ENCODE results near the gene C11orf97. TPM values are rescaled to one million over a fixed set of nuclear protein-coding genes. Genes with fewer than 3 reads are reported as not detected.

C11orf97 gene
- total RNA-seq, 1 experiment from 2014 or later = not detected

DNA sequence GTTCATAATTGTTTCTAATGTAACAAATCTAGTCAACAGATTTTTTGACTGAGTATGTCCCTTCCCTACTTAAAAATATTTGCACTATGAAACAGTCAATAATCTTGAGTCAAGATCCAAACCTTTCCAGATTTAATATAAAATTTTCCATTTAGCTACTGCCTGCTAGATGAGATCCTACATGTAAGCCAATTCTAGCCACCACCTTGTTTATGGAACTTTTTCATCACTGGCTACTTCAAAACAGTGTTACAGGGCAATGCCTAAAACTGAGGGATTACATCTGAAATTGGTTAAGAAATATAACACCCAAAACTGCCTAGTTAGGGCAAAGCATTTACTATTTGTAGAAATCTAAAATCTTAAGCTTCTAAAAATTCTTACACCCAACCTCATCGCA is 20.9 kb downstream of the C11orf97 start:
- DNase-seq = no peak
- H3K79me2 ChIP-seq (ENCODE audit: low read depth) = no peaks in the 10 kb centered on the region
- no peak overlapping the region for H3K4me3 ChIP-seq
- ChIA-PET POLR2A (ENCODE audit: unreplicated experiment) (no interaction called here), CTCF (no interaction called here)
- intact Hi-C loops (cut with micrococcal nuclease; ENCODE audit: unreplicated experiment) = no loop called here
- no peaks in the 10 kb centered on the region for H4K20me1 ChIP-seq (ENCODE audit: insufficient read depth)
- H3K9me2 ChIP-seq (ENCODE audit: insufficient read depth) = 0 out of 2 replicates have a peak, but pooled peaks cover 8% of the 10 kb centered on the region
- no peak overlapping the region for H2AFZ ChIP-seq
- peaks cover 11% of the 10 kb centered on the region for H3K4me1 ChIP-seq (replicated peaks; ENCODE audit: insufficient read depth)
- no peaks in the 10 kb centered on the region for H3F3A ChIP-seq (ENCODE audit: insufficient read depth, low read depth)
- BruUV-seq (replicated peaks) = no TSS peak
- H3K27ac ChIP-seq = no peak overlapping the region
- H3K27me3 ChIP-seq (ENCODE audit: insufficient read depth, low read depth) = no peaks in the 10 kb centered on the region
- no peak overlapping the region for H3K4me2 ChIP-seq
- H3K9me3 ChIP-seq (ENCODE audit: insufficient read depth, low read depth) = no peaks in the 10 kb centered on the region
- no peaks in the 10 kb centered on the region for H3K36me3 ChIP-seq (ENCODE audit: low read depth)
- TF ChIP-seq, protein P1, sequence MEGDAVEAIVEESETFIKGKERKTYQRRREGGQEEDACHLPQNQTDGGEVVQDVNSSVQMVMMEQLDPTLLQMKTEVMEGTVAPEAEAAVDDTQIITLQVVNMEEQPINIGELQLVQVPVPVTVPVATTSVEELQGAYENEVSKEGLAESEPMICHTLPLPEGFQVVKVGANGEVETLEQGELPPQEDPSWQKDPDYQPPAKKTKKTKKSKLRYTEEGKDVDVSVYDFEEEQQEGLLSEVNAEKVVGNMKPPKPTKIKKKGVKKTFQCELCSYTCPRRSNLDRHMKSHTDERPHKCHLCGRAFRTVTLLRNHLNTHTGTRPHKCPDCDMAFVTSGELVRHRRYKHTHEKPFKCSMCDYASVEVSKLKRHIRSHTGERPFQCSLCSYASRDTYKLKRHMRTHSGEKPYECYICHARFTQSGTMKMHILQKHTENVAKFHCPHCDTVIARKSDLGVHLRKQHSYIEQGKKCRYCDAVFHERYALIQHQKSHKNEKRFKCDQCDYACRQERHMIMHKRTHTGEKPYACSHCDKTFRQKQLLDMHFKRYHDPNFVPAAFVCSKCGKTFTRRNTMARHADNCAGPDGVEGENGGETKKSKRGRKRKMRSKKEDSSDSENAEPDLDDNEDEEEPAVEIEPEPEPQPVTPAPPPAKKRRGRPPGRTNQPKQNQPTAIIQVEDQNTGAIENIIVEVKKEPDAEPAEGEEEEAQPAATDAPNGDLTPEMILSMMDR (conservative IDR thresholded peaks at IDR 0.05) = no peak
- no peak for TF ChIP-seq EZH2 (IDR thresholded peaks at IDR 0.05; ENCODE audit: low read depth)

DNA sequence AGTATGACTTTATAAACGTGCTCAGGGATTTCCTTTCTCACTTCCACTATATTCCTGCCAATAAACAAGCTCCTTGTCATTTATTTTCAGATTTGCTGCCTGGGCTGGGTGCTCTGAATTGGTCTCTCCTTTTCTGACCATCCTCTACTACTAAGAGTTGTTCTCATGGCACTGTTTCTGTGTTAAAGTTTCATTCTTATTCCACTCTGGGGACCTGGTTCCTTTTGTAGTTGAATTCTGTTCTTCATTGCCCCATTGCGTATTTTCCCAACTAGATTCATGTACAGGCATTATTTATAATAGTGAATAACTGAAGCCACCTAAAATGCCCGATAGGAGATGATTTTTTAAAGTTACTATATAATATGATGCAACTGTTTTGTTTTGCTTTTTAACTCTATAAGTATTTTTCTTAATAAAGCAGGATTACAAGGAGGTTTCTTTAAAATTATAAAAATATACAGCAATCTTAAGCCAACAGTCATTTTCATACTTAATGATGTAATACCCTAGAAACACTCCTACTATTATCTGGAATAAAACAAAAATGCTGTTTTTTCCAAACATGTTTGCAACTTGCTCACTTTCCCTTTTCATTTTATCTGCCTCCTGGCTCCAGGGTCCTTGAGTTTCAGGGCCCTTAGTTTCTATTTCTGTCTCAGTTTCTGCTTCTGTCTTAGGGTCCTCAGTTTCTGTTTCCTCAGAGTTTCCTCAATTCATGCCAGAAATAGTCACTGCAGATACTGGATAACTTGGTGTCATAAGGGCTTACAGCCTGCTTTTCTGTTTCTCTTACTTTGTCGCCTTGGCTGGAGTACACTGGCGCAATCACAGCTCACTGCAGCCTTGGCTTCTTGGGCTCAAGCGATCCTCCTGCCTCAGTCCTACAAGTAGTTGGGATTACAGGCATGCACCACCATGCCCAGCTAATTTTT is 21.7 kb downstream of the C11orf97 start:
- no peaks in the 10 kb centered on the region for H3K9me3 ChIP-seq (ENCODE audit: insufficient read depth, low read depth)
- no peak overlapping the region for H3K4me3 ChIP-seq
- no peak for TF ChIP-seq EZH2 (IDR thresholded peaks at IDR 0.05; ENCODE audit: low read depth)
- TF ChIP-seq, protein P1 (conservative IDR thresholded peaks at IDR 0.05) = no peak
- H3F3A ChIP-seq (ENCODE audit: insufficient read depth, low read depth) = no peaks in the 10 kb centered on the region
- intact Hi-C loops (cut with micrococcal nuclease; ENCODE audit: unreplicated experiment) = no loop called here
- H3K36me3 ChIP-seq (ENCODE audit: low read depth) = no peaks in the 10 kb centered on the region
- H3K27ac ChIP-seq = no peak overlapping the region
- CTCF ChIA-PET = no interaction called here
- H3K4me2 ChIP-seq = no peak overlapping the region
- no peak overlapping the region for H2AFZ ChIP-seq
- peaks cover 11% of the 10 kb centered on the region for H3K4me1 ChIP-seq (replicated peaks; ENCODE audit: insufficient read depth)
- POLR2A ChIA-PET (ENCODE audit: unreplicated experiment) = no interaction called here
- no peaks in the 10 kb centered on the region for H3K27me3 ChIP-seq (ENCODE audit: insufficient read depth, low read depth)
- BruUV-seq (replicated peaks) = no TSS peak
- 0 out of 2 replicates have a peak, but pooled peaks cover 8% of the 10 kb centered on the region for H3K9me2 ChIP-seq (ENCODE audit: insufficient read depth)
- no peaks in the 10 kb centered on the region for H3K79me2 ChIP-seq (ENCODE audit: low read depth)
- no peaks in the 10 kb centered on the region for H4K20me1 ChIP-seq (ENCODE audit: insufficient read depth)
- no peak for DNase-seq

DNA sequence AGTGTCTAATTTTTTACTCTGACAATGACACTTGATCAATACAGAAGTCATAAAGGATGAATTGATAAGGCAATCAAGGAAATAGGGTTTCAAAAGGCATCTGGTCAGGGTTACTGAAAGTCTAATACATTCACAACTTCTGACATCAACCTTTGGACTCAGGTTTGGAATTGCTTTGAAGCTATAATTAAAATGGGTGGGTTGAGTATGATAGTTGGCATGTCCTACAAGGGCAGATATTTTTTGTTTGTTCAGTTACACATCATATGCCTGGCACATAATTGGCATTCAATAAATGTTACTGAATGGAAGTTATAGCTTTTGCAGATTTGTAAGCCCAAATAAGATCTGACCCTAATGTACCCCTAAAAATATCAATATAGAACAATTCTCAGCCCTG is 24.1 kb downstream of the C11orf97 start:
- DNase-seq = no peak
- Histone ChIP-seq H3K4me1 (replicated peaks; ENCODE audit: insufficient read depth) (peaks cover 16% of the 10 kb centered on the region), H3K9me2 (ENCODE audit: insufficient read depth) (no peaks in the 10 kb centered on the region), H3K27me3 (ENCODE audit: insufficient read depth, low read depth) (no peaks in the 10 kb centered on the region), H3K9me3 (ENCODE audit: insufficient read depth, low read depth) (no peaks in the 10 kb centered on the region), H2AFZ (no peak overlapping the region), H3F3A (ENCODE audit: insufficient read depth, low read depth) (no peaks in the 10 kb centered on the region), H4K20me1 (ENCODE audit: insufficient read depth) (no peaks in the 10 kb centered on the region), H3K27ac (no peak overlapping the region), H3K4me3 (no peak overlapping the region), H3K36me3 (ENCODE audit: low read depth) (no peaks in the 10 kb centered on the region), H3K4me2 (no peak overlapping the region), H3K79me2 (ENCODE audit: low read depth) (no peaks in the 10 kb centered on the region)
- ChIA-PET POLR2A (ENCODE audit: unreplicated experiment) (no interaction called here), CTCF (no interaction called here)
- no peak for TF ChIP-seq EZH2 (IDR thresholded peaks at IDR 0.05; ENCODE audit: low read depth)
- TF ChIP-seq, protein P1 (conservative IDR thresholded peaks at IDR 0.05) = no peak
- no TSS peak for BruUV-seq (replicated peaks)
- intact Hi-C loops (cut with micrococcal nuclease; ENCODE audit: unreplicated experiment) = no loop called here

Data from PC-9 (cell line).